GM21619 (cell line): ENCODE measurements around the gene CTPS2.

ENCODE experiments used
- ATAC-seq: cut with Tn5 transposase; IDR thresholded peaks from one replicate; pipeline ENCODE4 v1.9.1; 2021; ENCODE audit not compliant: unreplicated experiment

Gene CTPS2

DNA sequence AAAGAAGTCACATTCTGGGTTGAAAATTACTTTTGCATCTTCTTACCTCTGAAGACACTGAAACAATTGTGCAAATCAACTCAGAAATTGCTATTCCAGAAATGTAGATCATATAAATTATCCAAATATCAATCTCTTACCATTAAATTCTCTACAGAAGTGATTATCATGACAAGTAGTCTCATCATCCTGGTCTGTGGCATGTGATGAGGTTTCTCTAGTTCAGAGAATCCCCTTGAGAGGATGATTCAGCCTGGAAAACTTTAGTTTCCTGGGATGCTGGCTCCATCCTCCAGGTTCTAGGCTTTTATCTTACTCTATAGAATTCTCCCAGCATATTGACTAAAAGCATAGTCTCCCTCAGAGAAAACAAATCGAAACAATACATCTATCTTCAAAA lies 138.7 kb downstream of the CTPS2 start:
- ATAC-seq = no peak

DNA sequence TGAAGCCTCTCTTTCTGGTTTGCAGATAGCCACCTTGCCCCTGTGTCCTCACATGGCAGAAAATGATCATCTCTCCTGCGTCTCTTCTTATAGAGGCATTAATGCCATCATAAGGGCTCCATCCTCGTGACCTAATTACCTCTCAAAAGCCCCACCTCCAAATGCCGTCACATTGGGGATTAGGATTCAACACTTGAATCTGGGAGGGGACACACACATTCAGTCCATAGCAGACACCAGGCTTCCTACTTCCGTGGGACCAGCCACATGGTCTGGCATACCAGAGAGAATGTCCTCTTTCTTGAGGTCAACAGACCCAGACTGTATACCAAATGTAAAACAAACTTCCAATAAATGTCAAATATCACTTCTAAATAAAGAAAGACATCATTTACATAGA lies 144.8 kb downstream of the CTPS2 start:
- ATAC-seq = no peak

- ATAC-seq = no peak
Observed at GRCh38 chrX:16566571-16566970, 145.9 kb downstream of the CTPS2 start.

GRCh38 chrX:16560173-16560572 lies 152.3 kb downstream of the CTPS2 start:
- ATAC-seq = no peak

DNA sequence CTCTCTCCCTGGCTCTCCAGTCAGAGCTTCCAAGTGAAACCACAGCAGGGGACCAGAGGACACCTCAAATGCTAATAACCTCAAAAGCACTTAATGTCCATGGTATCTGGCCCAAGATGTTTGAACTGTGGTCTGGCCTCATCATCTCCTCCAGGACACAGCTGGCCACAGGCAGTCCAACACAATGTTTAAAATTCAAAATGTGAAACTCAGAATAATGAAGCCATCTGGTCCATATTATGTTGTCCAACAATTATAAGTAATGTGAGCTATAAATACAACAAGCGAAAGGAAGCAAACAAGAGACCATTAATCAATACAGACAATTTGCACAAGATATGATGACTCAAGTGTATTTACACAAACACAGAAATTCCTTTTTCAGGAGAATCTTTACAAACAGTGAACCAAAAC lies 153.3 kb downstream of the CTPS2 start:
- no peak for ATAC-seq

GRCh38 chrX:16558489-16558888 lies 154.0 kb downstream of the CTPS2 start:
- no peak for ATAC-seq

DNA sequence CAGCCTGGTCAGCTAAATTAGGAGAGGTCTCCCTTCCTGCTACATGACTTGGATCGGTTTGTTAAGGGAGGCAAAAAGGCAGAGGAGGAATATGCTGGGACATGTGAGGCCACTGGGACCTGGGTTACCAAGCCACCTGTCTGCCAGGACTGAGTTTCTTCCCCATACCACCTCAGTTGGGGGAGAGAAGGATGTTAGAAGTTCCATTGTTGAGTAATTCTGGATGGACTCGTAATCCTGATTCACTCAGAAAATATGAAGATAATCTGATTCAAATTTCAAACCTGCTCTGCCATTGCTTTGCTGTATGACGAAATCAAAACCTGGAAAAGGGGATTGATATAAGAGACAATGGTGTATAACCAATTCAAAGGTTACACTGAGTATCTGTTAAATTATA lies 159.9 kb downstream of the CTPS2 start:
- no peak for ATAC-seq

GRCh38 chrX:16547644-16548043 lies 164.8 kb downstream of the CTPS2 start:
- ATAC-seq = no peak

- ATAC-seq = no peak
Observed at GRCh38 chrX:16544969-16545368, 167.5 kb downstream of the CTPS2 start.
